Hepatocyte (in vitro differentiated cells): ENCODE measurements around the gene SRM.

Experiments
- EZH2 ChIP-seq: fragments of 200-600 bp; sonication (generic); IDR thresholded peaks from 2 replicates; pipeline ENCODE4 v1.6.1; 2016; ENCODE audit warnings: antibody characterized with exemption, mild to moderate bottlenecking, borderline replicate concordance
- TF ChIP-seq, protein P1 (sequence below): fragments of 200-600 bp; sonication (generic); IDR thresholded peaks from 2 replicates; pipeline ENCODE4 v1.5.1; 2016; ENCODE audit warnings: antibody characterized with exemption, mild to moderate bottlenecking; ENCODE audit not compliant: poor library complexity

DNA sequence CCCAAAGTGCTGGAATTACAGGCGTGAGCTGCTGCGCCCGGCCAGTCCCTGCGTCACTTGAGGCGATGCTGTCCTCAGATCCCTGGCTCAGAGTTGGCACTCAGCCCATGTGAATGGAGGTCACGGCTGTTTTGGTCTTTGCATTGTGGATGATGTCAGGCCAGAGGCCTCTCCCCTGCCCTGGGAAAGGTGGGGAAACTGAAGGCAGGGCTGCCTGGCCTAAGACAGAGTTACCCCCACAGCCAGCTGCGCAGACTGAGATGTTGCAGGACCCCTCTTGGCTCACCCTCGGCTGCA, 13.6 kb downstream of the SRM start:
- TF ChIP-seq, protein P1, sequence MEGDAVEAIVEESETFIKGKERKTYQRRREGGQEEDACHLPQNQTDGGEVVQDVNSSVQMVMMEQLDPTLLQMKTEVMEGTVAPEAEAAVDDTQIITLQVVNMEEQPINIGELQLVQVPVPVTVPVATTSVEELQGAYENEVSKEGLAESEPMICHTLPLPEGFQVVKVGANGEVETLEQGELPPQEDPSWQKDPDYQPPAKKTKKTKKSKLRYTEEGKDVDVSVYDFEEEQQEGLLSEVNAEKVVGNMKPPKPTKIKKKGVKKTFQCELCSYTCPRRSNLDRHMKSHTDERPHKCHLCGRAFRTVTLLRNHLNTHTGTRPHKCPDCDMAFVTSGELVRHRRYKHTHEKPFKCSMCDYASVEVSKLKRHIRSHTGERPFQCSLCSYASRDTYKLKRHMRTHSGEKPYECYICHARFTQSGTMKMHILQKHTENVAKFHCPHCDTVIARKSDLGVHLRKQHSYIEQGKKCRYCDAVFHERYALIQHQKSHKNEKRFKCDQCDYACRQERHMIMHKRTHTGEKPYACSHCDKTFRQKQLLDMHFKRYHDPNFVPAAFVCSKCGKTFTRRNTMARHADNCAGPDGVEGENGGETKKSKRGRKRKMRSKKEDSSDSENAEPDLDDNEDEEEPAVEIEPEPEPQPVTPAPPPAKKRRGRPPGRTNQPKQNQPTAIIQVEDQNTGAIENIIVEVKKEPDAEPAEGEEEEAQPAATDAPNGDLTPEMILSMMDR: no peak
- TF ChIP-seq EZH2: no peak
